SIG-M5 (cell line): ENCODE measurements around the gene IL1RAPL1.

Experiments used
- DNase-seq: peaks from one replicate; lab custom pipeline; 2025; lab: John Stamatoyannopoulos, UW

IL1RAPL1 gene

GRCh38 chrX:29535212-29536162 is 948.2 kb downstream of the IL1RAPL1 start:
- no peak for DNase-seq

GRCh38 chrX:29541038-29541437 is 953.8 kb downstream of the IL1RAPL1 start:
- no peak for DNase-seq

- no peak for DNase-seq
Measured at GRCh38 chrX:29542152-29542551, 954.9 kb downstream of the IL1RAPL1 start.

- no peak for DNase-seq
Measured at GRCh38 chrX:29545878-29546277, 958.6 kb downstream of the IL1RAPL1 start.

GRCh38 chrX:29547877-29548276 is 960.6 kb downstream of the IL1RAPL1 start:
- DNase-seq: no peak

GRCh38 chrX:29553542-29553941 is 966.3 kb downstream of the IL1RAPL1 start:
- DNase-seq: no peak

- no peak for DNase-seq
Measured at GRCh38 chrX:29555465-29556091, 968.3 kb downstream of the IL1RAPL1 start.

- DNase-seq: no peak
Measured at GRCh38 chrX:29560065-29560464, 972.8 kb downstream of the IL1RAPL1 start.

- no peak for DNase-seq
Measured at GRCh38 chrX:29561417-29561816, 974.2 kb downstream of the IL1RAPL1 start.

- no peak for DNase-seq
Measured at GRCh38 chrX:29580560-29580959, 993.3 kb downstream of the IL1RAPL1 start.

GRCh38 chrX:29581223-29581622 is 994.0 kb downstream of the IL1RAPL1 start:
- no peak for DNase-seq

- DNase-seq: no peak
Measured at GRCh38 chrX:29587107-29587506, 999.9 kb downstream of the IL1RAPL1 start.

GRCh38 chrX:29590921-29591320 is 1003.7 kb downstream of the IL1RAPL1 start:
- no peak for DNase-seq

GRCh38 chrX:29604381-29604780 is 1017.1 kb downstream of the IL1RAPL1 start:
- DNase-seq: no peak

GRCh38 chrX:29617276-29617675 is 1030.0 kb downstream of the IL1RAPL1 start:
- no peak for DNase-seq

- no peak for DNase-seq
Measured at GRCh38 chrX:29617725-29618124, 1030.5 kb downstream of the IL1RAPL1 start.

- no peak for DNase-seq
Measured at GRCh38 chrX:29627833-29628232, 1040.6 kb downstream of the IL1RAPL1 start.

GRCh38 chrX:29634516-29634915 is 1047.3 kb downstream of the IL1RAPL1 start:
- DNase-seq: no peak

- DNase-seq: no peak
Measured at GRCh38 chrX:29636331-29636730, 1049.1 kb downstream of the IL1RAPL1 start.

GRCh38 chrX:29640106-29640505 is 1052.9 kb downstream of the IL1RAPL1 start:
- DNase-seq: no peak

GRCh38 chrX:29641461-29641860 is 1054.2 kb downstream of the IL1RAPL1 start:
- DNase-seq: no peak

GRCh38 chrX:29643181-29643580 is 1055.9 kb downstream of the IL1RAPL1 start:
- DNase-seq: no peak

GRCh38 chrX:29648161-29648560 is 1060.9 kb downstream of the IL1RAPL1 start:
- DNase-seq: no peak
